GM18499 (cell line): Measurements from ENCODE around the gene RUNX3.

Experiments
- ATAC-seq: cut with Tn5 transposase; IDR thresholded peaks from one replicate; pipeline ENCODE4 v1.9.1; 2021; ENCODE audit warnings: moderate number of reproducible peaks; ENCODE audit not compliant: insufficient read depth, unreplicated experiment

Gene RUNX3

GRCh38 chr1:24870551-24871195 is 59.4 kb downstream of the RUNX3 start:
- no peak for ATAC-seq

- no peak for ATAC-seq
Measured at GRCh38 chr1:24868016-24868875, 61.8 kb downstream of the RUNX3 start.

GRCh38 chr1:24867084-24867870 is 62.8 kb downstream of the RUNX3 start:
- ATAC-seq, result no peak

- no peak for ATAC-seq
Measured at GRCh38 chr1:24866211-24867083, 63.6 kb downstream of the RUNX3 start.

- no peak for ATAC-seq
Measured at GRCh38 chr1:24865587-24865986, 64.5 kb downstream of the RUNX3 start.

GRCh38 chr1:24865168-24865567 is 64.9 kb downstream of the RUNX3 start:
- no peak for ATAC-seq

GRCh38 chr1:24864370-24864777 is 65.7 kb downstream of the RUNX3 start:
- ATAC-seq, result no peak

- no peak for ATAC-seq
Measured at GRCh38 chr1:24862775-24863483, 67.1 kb downstream of the RUNX3 start.

- no peak for ATAC-seq
Measured at GRCh38 chr1:24861821-24862727, 68.0 kb downstream of the RUNX3 start.

- ATAC-seq, result no peak
Measured at GRCh38 chr1:24860841-24861240, 69.2 kb downstream of the RUNX3 start.

GRCh38 chr1:24859063-24860010 is 70.7 kb downstream of the RUNX3 start:
- ATAC-seq, result no peak

GRCh38 chr1:24858277-24858676 is 71.8 kb downstream of the RUNX3 start:
- ATAC-seq, result no peak

GRCh38 chr1:24857507-24858133 is 72.5 kb downstream of the RUNX3 start:
- no peak for ATAC-seq

GRCh38 chr1:24856787-24857506 is 73.1 kb downstream of the RUNX3 start:
- no peak for ATAC-seq

GRCh38 chr1:24855474-24855873 is 74.6 kb downstream of the RUNX3 start:
- ATAC-seq, result no peak

- no peak for ATAC-seq
Measured at GRCh38 chr1:24853649-24854048, 76.4 kb downstream of the RUNX3 start.
